ENCODE data around the gene ZNF536.
"Not testable (repeated sequence)": the region's sequence is repeated elsewhere in the genome, so short reads cannot be mapped to it uniquely, and the experiment has no call there.

ZNF536 gene

GRCh38 chr19:30452931-30453330 is 80.7 kb downstream of the ZNF536 start:
- Histone ChIP-seq H3K4me3 (no peak overlapping the region), H3K9me3 (no peaks in the 10 kb centered on the region), H3K27ac (no peak overlapping the region), H3K4me1 (no peaks in the 10 kb centered on the region), H3K36me3 (no peaks in the 10 kb centered on the region), H3K27me3 (no peaks in the 10 kb centered on the region)
- intact Hi-C loops (cut with DNase I; ENCODE audit: low total_unique reads), result no loop called here
- no peak for TF ChIP-seq CTCF (IDR thresholded peaks at IDR 0.05)
- no peak for DNase-seq

DNA sequence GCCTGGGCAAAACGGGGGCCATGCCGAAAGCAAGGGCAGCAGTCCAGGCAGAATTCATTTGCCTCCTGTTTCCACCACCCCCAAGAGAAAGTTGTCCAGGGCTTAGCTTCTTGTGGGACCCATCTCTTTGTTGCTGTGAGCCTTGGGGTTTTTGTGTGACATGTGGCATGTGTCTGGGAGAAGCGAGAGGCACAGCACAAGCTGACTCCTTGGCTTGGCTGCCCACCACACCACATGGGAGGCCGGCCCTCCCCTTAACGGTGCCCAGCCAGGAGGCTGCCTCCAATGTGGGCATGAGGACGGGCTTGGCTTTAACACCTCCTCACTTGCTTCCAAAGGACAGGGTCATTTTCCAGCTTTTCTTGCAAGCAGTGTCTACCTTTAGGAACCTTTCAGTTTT is 81.6 kb downstream of the ZNF536 start:
- no peaks in the 10 kb centered on the region for H3K36me3 ChIP-seq
- H3K27ac ChIP-seq, result no peak overlapping the region
- no peaks in the 10 kb centered on the region for H3K9me3 ChIP-seq
- no peaks in the 10 kb centered on the region for H3K4me1 ChIP-seq
- intact Hi-C loops (cut with DNase I; ENCODE audit: low total_unique reads), result no loop called here
- no peak for TF ChIP-seq CTCF (IDR thresholded peaks at IDR 0.05)
- no peak for DNase-seq
- H3K27me3 ChIP-seq, result no peaks in the 10 kb centered on the region
- H3K4me3 ChIP-seq, result no peak overlapping the region

DNA sequence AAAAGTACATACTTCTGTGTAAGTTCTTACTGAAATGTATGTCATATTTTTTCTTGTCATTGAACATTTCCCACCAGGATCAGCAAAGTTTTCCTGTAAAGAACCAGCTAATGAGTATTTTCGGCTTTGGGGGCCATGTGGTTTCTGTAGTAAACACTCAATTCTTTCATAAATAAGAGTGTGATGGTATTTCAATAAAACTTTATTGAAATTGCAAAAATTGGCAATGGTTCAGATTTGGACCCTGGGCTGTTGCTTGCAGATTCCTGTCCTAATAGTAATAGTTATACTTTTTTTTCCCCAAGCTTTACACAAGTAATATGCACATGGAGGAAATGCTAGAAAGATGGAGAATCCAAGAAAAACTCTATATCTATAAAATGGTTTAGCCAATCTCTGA is 83.7 kb downstream of the ZNF536 start:
- intact Hi-C loops (cut with DNase I; ENCODE audit: low total_unique reads), result no loop called here
- no peak for DNase-seq
- Histone ChIP-seq H3K36me3 (no peaks in the 10 kb centered on the region), H3K4me3 (no peak overlapping the region), H3K27ac (no peak overlapping the region), H3K4me1 (no peaks in the 10 kb centered on the region), H3K9me3 (no peaks in the 10 kb centered on the region), H3K27me3 (no peaks in the 10 kb centered on the region)
- no peak for TF ChIP-seq CTCF (IDR thresholded peaks at IDR 0.05)

GRCh38 chr19:30457484-30457883 is 85.3 kb downstream of the ZNF536 start:
- Histone ChIP-seq H3K4me1 (no peaks in the 10 kb centered on the region), H3K36me3 (no peaks in the 10 kb centered on the region), H3K9me3 (no peaks in the 10 kb centered on the region), H3K27ac (no peak overlapping the region), H3K4me3 (no peak overlapping the region), H3K27me3 (no peaks in the 10 kb centered on the region)
- DNase-seq, result no peak
- intact Hi-C loops (cut with DNase I; ENCODE audit: low total_unique reads), result no loop called here
- TF ChIP-seq CTCF (IDR thresholded peaks at IDR 0.05), result no peak

GRCh38 chr19:30459859-30460258 is 87.7 kb downstream of the ZNF536 start:
- Histone ChIP-seq H3K27ac (no peak overlapping the region), H3K36me3 (no peaks in the 10 kb centered on the region), H3K4me1 (no peaks in the 10 kb centered on the region), H3K4me3 (no peak overlapping the region), H3K9me3 (no peaks in the 10 kb centered on the region), H3K27me3 (no peaks in the 10 kb centered on the region)
- TF ChIP-seq CTCF (IDR thresholded peaks at IDR 0.05), result no peak
- intact Hi-C loops (cut with DNase I; ENCODE audit: low total_unique reads), result no loop called here
- no peak for DNase-seq

- H3K27me3 ChIP-seq, result no peaks in the 10 kb centered on the region
- no peak for DNase-seq
- H3K27ac ChIP-seq, result no peak overlapping the region
- TF ChIP-seq CTCF (IDR thresholded peaks at IDR 0.05), result no peak
- no peaks in the 10 kb centered on the region for H3K36me3 ChIP-seq
- H3K4me1 ChIP-seq, result no peaks in the 10 kb centered on the region
- H3K4me3 ChIP-seq, result no peak overlapping the region
- intact Hi-C loops (cut with DNase I; ENCODE audit: low total_unique reads), result no loop called here
- no peaks in the 10 kb centered on the region for H3K9me3 ChIP-seq
Observed at GRCh38 chr19:30464162-30464561, 92.0 kb downstream of the ZNF536 start.

DNA sequence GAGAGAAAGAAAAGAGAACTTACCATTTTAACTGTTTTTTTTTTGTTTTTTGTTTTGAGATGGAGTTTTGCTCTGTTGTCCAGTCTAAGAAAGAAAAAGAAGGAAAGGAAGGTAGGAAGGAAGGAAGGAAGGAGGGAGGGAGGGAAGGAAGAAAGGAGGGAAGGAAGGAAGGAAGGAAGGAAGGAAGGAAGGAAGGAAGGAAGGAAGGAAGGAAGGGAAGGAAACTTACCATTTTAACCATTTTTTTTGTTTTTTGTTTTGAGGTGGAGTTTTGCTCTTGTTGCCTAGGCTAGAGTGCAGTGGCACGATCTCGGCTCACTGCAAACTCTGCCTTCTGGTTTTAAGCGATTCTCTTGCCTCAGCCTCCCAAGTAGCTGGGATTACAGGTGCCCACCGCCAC is 94.4 kb downstream of the ZNF536 start:
- H3K27ac ChIP-seq; DNase-seq; intact Hi-C loops (cut with DNase I; ENCODE audit: low total_unique reads); H3K9me3 ChIP-seq; H3K36me3 ChIP-seq; H3K4me1 ChIP-seq; H3K27me3 ChIP-seq; H3K4me3 ChIP-seq: not testable (repeated sequence)

Measured in tibial artery (tissue), 4 donors.